Measurements from ENCODE around the gene BCORL1.

BCORL1 gene

DNA sequence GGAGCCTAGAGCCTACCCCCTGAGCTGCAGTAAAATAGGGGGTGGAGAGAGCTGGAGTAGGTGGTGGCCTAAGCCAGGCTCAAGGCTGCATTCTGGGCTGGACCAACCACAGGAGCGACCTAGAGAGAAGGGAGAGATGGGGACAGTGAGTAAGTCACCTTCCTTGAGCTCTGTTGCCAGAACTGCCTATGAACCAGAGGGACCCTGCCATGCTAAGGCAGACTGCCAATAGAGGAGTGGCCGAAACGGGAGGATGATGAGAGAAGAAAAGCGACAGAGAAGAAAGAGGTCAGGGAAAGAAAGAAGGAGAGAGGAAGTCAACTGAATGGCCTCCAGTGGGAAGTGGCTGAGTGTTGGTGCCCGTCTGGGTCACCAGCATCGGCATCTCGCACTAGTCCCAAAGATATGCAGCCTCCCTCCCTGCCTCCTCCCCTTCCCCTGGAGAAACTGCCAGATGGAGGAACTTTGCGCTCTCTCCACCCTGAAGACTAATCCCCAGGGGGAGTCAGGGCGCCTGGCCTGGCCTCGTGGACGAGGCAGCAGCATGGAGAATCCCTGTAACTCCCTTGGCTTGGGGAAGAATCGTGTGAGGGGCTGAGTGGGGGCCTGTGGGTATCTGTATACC, 99.1 kb downstream of the BCORL1 start:
- no peak for TF ChIP-seq ZNF274 (IDR thresholded peaks at IDR 0.05; ENCODE audit: low read depth, low read length)
- no peak overlapping the region; the same call in 1 of the 2 replicates for H3K4me3 ChIP-seq (ENCODE audit: low read length)

GRCh38 chrX:130082244-130083106, 100.0 kb downstream of the BCORL1 start:
- TF ChIP-seq ZNF274 (IDR thresholded peaks at IDR 0.05; ENCODE audit: low read depth, low read length): no peak
- H3K4me3 ChIP-seq (ENCODE audit: low read length): peak overlapping the region; percentile 11; the same call in 1 of the 2 replicates

DNA sequence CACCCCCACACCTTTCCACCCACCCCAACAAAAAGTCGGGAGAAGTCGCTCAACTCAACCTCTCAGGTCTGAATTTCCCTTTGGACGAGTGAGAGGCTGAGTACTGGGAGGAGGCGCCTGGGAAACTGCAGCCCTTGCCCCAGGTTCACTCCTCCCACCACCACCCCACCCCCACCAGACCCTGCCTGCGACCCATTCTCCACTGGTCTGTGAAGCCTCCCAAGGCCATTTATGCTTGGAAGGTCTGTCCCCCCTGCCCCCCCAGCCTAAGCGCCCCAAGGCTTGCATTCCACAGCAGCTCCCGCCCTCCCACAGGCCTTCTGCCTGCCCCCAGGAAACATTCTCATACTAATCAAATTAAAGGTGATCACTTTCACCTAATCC, 100.7 kb downstream of the BCORL1 start:
- TF ChIP-seq ZNF274 (IDR thresholded peaks at IDR 0.05; ENCODE audit: low read depth, low read length): no peak
- peak overlapping the region; percentile 33; the same call in 1 of the 2 replicates for H3K4me3 ChIP-seq (ENCODE audit: low read length)

DNA sequence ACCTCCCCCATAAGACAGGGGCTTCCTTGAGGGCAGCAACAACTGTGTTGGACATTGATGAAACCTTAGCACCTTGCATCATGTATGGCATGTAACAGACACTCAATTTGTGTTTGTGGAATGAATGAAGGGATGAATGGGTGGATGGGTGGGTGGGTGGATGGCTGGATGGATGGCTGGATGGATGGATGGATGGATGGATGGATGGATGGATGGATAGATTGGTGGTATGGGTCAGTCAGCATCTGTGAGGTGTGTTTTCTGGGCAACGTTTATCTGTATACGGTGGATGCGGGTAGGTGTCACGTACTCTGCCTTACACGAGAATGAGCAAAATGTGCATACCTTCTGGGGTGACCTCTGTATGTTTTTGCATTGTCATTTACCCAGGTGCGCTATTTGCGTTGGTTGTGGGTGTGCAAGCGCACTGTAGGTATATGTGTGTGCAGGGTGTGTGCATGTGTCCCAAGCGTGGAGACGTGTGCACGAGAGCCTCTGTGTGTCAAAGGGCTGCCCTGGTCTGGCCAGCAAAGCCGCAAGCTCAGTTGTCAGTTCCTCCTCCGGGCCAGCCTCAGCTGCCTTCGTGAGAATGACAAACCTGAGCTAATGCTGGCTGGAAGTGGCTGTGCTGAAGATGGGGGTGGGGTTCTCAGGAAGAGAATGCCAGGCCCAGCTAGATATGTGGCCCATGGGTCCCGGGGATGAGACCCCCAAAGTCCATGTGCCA, 101.4 kb downstream of the BCORL1 start:
- no peak for TF ChIP-seq ZNF274 (IDR thresholded peaks at IDR 0.05; ENCODE audit: low read depth, low read length)
- H3K4me3 ChIP-seq (ENCODE audit: low read length): peak overlapping the region; percentile 33; the same call in 1 of the 2 replicates

DNA sequence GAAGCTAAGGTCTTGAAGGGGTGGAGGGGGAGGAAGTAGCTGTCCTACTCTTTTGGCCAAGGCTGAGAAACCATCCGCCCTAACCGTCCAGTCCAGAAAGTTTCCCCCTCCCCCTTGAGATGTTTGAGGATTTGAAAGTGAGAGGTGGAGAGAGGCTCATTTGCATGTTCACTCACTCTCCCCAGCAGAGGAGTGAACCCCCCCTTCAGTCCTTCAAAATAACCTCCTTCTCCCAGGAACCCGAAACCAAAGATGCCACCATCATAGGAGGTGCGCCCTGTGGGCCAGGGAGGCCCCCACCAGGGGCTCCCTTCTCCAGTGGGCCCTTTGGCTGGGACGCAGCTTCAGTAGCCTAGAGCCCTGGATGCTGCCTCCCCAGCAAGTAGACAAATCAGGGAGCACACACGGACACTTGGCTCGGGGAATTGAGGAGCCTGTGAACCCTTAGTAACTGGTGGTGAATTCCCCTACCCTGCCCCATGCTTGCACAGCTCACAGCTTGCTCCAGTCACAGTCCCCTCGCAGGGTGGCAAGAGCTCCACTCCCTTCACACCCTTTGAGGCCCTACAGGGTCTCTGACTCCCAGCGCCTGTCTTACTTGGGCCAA, 102.3 kb downstream of the BCORL1 start:
- no peak for TF ChIP-seq ZNF274 (IDR thresholded peaks at IDR 0.05; ENCODE audit: low read depth, low read length)
- peak overlapping the region; percentile 55; the same call in 1 of the 2 replicates for H3K4me3 ChIP-seq (ENCODE audit: low read length)

- peak overlapping the region; percentile 55; the same call in 1 of the 2 replicates for H3K4me3 ChIP-seq (ENCODE audit: low read length)
- TF ChIP-seq ZNF274 (IDR thresholded peaks at IDR 0.05; ENCODE audit: low read depth, low read length): no peak
Measured at GRCh38 chrX:130085551-130086446, 103.4 kb downstream of the BCORL1 start.

- peak overlapping the region; percentile 55; the same call in 1 of the 2 replicates for H3K4me3 ChIP-seq (ENCODE audit: low read length)
- TF ChIP-seq ZNF274 (IDR thresholded peaks at IDR 0.05; ENCODE audit: low read depth, low read length): no peak
Measured at GRCh38 chrX:130086447-130087206, 104.2 kb downstream of the BCORL1 start.

DNA sequence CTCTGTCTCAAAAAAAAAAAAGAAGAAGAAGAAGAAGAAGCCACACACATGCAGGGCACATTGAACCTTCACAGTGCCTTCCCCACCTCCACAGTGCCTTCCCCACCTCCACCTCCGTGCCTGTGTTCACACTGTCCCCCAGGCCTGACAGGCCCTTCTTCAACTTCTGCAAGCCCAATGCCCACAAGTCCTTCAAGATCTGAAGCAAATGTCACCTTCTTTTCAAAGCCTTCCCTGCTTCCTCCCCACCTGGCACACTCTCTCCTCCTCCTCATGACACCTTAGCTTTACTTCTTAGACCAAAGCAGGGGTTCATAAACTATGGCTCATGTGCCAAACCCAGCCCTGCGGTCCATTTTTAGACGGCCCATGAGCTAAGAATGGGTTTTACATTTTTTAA, 107.9 kb downstream of the BCORL1 start:
- no peak for TF ChIP-seq ZNF274 (IDR thresholded peaks at IDR 0.05; ENCODE audit: low read depth, low read length)
- H3K4me3 ChIP-seq (ENCODE audit: low read length): no peak overlapping the region

DNA sequence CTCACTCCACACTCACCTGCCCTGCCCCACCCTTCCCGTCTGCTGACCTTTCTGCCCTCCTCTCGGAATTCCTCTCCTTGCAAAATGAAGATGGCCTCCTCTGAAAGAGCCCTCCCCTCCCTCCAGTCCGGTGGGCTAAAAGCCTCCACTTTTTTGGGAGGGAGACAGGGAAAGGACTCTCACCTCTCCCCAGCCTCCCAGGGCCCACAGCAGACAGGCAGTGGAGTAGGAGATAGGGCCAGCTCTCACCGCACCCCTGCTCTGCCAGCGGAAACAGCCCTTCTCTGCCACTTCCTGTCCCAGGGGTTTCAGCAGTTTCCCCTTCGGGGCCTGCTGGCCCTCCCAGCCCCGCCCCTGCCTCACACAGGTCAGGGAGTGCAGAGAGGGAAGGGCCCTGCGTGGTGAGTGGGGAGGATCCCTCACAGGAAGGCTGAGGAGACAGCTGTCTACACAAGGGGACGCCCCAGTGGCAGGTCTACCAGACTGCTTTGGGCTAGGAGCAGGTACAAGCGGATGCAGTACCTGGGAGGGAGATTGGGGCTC, 109.6 kb downstream of the BCORL1 start:
- TF ChIP-seq ZNF274 (IDR thresholded peaks at IDR 0.05; ENCODE audit: low read depth, low read length): no peak
- H3K4me3 ChIP-seq (ENCODE audit: low read length): peak overlapping the region; percentile 55; the same call in 1 of the 2 replicates

GRCh38 chrX:130093271-130093670, 110.8 kb downstream of the BCORL1 start:
- H3K4me3 ChIP-seq (ENCODE audit: low read length): no peak overlapping the region
- TF ChIP-seq ZNF274 (IDR thresholded peaks at IDR 0.05; ENCODE audit: low read depth, low read length): no peak

GRCh38 chrX:130094696-130095095, 112.3 kb downstream of the BCORL1 start:
- H3K4me3 ChIP-seq (ENCODE audit: low read length): no peak overlapping the region
- no peak for TF ChIP-seq ZNF274 (IDR thresholded peaks at IDR 0.05; ENCODE audit: low read depth, low read length)
